ENCODE results near the gene KCNMA1.

KCNMA1 gene

GRCh38 chr10:77446700-77447099, 190.9 kb downstream of the KCNMA1 start:
- TF ChIP-seq Cebpa-rat (IDR thresholded peaks at IDR 0.05) = no peak
- H3K4me1 ChIP-seq = peaks cover 0 to 12% (median 5%) of the 10 kb centered on the region in 10 experiments; a peak in 11 of 20 replicates
- no peaks in the 10 kb centered on the region for H3K36me3 ChIP-seq
- H3K27me3 ChIP-seq = no peaks in the 10 kb centered on the region
- no peak overlapping the region for H3K4me2 ChIP-seq
- peaks cover 0 to 87% (median 0%) of the 10 kb centered on the region in 11 experiments; a peak in 2 of 22 replicates for H4K20me1 ChIP-seq
- H3K27ac ChIP-seq = no peak overlapping the region
- H3K9ac ChIP-seq = no peak overlapping the region
- H3K4me3 ChIP-seq = no peak overlapping the region
- H3K9me3 ChIP-seq (replicated peaks in 1 of 11) = no peaks in the 10 kb centered on the region; a peak in 1 of 22 replicates

DNA sequence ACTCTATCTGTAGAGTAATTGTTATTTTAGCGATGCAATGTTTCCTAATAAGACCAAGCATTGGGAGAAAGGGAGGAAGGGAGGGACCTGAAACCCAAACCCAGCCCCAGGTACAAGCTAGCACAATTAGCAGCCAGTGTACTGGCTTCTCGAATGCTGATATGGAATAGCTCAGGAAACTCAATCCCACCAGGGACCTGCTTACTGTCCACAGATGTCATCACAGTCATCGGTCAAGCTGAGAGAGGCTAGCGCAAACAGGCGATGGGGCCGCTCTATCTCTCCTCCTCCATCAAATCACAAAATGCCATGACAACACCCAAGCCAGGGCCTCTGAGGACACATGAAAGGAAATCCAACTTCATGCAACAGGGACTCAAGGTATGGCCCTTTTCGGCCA, 192.1 kb downstream of the KCNMA1 start:
- H3K9me3 ChIP-seq (replicated peaks in 1 of 11) = no peaks in the 10 kb centered on the region
- no peaks in the 10 kb centered on the region for H3K36me3 ChIP-seq
- peaks cover 0 to 14% (median 9%) of the 10 kb centered on the region in 10 experiments; a peak in 11 of 20 replicates for H3K4me1 ChIP-seq
- H3K9ac ChIP-seq = no peak overlapping the region
- no peak for TF ChIP-seq Cebpa-rat (IDR thresholded peaks at IDR 0.05)
- no peak overlapping the region for H3K27ac ChIP-seq
- H3K4me3 ChIP-seq = no peak overlapping the region
- H4K20me1 ChIP-seq = peaks cover 0 to 87% (median 0%) of the 10 kb centered on the region in 11 experiments; a peak in 2 of 22 replicates
- H3K27me3 ChIP-seq = no peaks in the 10 kb centered on the region
- no peak overlapping the region for H3K4me2 ChIP-seq

DNA sequence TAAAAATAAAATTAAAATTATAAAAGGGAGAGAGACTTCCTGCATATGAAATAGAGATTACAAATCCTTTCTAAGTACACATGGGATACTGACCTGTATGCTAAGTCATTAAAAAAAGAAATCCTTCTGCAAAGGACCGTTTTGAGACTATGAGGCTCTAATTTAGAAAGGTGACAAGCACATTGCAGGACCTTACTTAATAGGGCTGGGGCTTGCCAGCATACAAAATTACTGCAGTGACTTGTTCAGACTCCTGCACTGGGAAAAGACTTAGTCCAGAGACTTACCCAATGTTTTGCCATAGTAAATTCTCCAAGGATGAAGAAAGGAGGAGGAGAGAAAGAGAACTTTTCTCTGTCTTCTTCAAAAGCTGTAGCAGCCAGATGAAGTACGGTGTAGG, 193.6 kb downstream of the KCNMA1 start:
- H3K4me1 ChIP-seq = peaks cover 0 to 14% (median 9%) of the 10 kb centered on the region in 10 experiments; a peak in 11 of 20 replicates
- H4K20me1 ChIP-seq = peaks cover 0 to 94% (median 0%) of the 10 kb centered on the region in 11 experiments; a peak in 2 of 22 replicates
- TF ChIP-seq Cebpa-rat (IDR thresholded peaks at IDR 0.05) = no peak
- no peak overlapping the region for H3K4me3 ChIP-seq
- H3K9me3 ChIP-seq (replicated peaks in 1 of 11) = no peaks in the 10 kb centered on the region
- H3K27ac ChIP-seq = no peak overlapping the region
- H3K36me3 ChIP-seq = no peaks in the 10 kb centered on the region
- no peaks in the 10 kb centered on the region for H3K27me3 ChIP-seq
- H3K4me2 ChIP-seq = no peak overlapping the region
- no peak overlapping the region for H3K9ac ChIP-seq

GRCh38 chr10:77442699-77443189, 194.9 kb downstream of the KCNMA1 start:
- H3K4me2 ChIP-seq = 0 out of 22 replicates have a peak overlapping the region, but pooled peaks of 1 of the 11 experiments have one; percentile 68
- no peak overlapping the region for H3K27ac ChIP-seq
- no peak overlapping the region for H3K4me3 ChIP-seq
- H3K36me3 ChIP-seq = no peaks in the 10 kb centered on the region
- H4K20me1 ChIP-seq = peaks cover 0 to 85% (median 0%) of the 10 kb centered on the region in 11 experiments; a peak in 2 of 22 replicates
- no peak for TF ChIP-seq Cebpa-rat (IDR thresholded peaks at IDR 0.05)
- H3K4me1 ChIP-seq = peaks cover 0 to 14% (median 9%) of the 10 kb centered on the region in 10 experiments; a peak in 11 of 20 replicates
- H3K9me3 ChIP-seq (replicated peaks in 1 of 11) = no peaks in the 10 kb centered on the region
- no peaks in the 10 kb centered on the region for H3K27me3 ChIP-seq
- H3K9ac ChIP-seq = no peak overlapping the region

DNA sequence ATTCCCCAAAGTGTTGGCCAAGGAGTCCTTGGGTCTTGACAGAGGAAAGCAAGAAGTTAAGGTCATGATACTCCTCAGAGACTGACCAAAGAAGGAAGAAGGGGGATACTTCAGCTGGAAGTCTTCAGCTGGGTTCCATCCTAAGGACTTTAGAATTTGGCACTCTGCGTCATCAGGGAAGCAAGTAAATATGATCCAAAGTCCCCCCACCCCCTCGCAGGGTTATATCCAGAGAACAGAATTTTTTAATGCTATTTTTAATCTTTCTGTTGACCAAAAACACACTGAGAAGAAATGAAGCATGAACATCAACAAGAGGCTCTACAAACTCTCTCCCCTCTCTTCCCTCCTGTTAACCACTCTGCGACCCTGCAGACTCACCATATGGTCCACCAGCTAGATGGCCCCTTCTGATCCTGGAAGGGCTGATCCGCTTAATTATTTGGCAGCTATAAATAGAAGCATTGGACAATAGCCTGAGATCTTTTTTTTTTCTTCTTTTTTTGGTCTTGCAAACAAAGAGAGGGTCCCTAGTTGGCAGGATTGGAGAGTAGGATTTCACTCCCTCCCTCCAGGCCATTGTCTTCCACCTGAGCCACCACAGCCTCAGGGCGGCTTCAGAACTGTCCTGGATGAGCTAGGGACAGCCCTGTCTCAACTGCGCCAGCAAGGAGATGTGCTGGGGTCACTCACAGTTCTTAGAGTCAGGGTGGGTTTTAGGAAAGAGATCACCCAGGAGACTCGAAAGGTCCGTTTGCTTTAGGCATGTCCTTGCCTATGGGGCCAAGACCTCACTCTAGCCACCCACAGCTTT, 196.0 kb downstream of the KCNMA1 start:
- no peak for TF ChIP-seq Cebpa-rat (IDR thresholded peaks at IDR 0.05)
- peak overlapping the region in 8 of 11 experiments; percentile 22 to 73 (median 45); a peak in 15 of 22 replicates for H3K4me2 ChIP-seq
- H3K36me3 ChIP-seq = no peaks in the 10 kb centered on the region
- no peak overlapping the region for H3K4me3 ChIP-seq
- H3K27me3 ChIP-seq = no peaks in the 10 kb centered on the region; a peak in 2 of 22 replicates
- no peak overlapping the region for H3K27ac ChIP-seq
- H4K20me1 ChIP-seq = peaks cover 0 to 88% (median 0%) of the 10 kb centered on the region in 11 experiments; a peak in 2 of 22 replicates
- H3K9ac ChIP-seq = no peak overlapping the region
- H3K9me3 ChIP-seq (replicated peaks in 1 of 11) = no peaks in the 10 kb centered on the region
- H3K4me1 ChIP-seq = peaks cover 0 to 14% (median 9%) of the 10 kb centered on the region in 10 experiments; a peak in 11 of 20 replicates

DNA sequence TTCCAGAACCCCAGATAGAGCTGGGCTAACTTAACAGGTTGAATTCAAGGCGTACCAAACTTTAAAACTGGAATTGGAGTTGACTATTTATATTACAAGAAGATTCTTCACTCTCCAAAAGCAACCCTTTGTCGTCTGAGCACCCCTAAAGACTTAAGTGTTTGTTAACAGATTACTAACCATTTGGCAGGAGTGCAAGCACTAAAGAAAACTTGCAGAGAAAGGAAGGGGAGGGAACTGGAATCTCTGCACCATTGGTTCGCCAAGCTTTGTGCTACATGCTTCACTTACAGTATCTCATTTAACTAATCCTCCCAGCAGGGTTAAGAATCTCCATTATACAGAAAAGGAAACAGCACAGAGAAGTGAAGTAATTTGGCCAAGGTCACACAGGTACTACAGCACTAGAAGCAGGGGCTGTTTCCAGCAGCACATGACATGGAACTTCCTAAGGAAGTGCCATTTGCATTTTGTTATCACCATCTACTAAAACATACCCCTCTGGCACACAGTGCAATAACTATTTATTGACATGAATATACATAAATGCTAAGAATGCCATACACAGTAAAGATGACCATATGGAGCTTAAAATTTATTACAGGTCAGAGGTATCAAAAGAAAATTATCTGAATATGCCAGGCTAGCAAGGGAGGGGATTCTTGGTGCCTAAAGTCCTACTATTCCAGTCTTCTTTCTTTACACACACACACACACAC, 201.2 kb downstream of the KCNMA1 start:
- Histone ChIP-seq H3K27ac (no peak overlapping the region), H3K27me3 (peaks cover 0 to 41% (median 29%) of the 10 kb centered on the region in 11 experiments; a peak in 16 of 22 replicates)
- no peak for TF ChIP-seq Cebpa-rat (IDR thresholded peaks at IDR 0.05)

DNA sequence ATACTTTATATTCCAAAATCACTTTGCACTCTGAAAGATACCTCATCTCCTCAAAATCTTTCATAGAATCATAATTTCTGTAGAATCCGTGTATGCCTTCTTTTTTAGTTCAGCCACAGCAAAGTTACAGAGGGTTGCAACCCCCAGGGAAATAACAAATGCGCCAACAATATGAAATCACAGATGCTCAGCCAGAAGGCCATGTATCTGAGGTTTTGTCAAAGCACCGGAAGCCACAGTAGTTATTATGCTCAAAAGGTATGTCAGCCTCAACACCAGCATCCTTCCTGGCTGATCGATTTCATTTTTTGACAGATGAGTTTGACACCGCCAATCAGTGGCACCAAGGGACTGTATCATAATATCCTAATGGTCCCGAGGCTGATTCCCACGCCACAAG, 204.1 kb downstream of the KCNMA1 start:
- Histone ChIP-seq H3K27me3 (peaks cover 0 to 48% (median 29%) of the 10 kb centered on the region in 11 experiments; a peak in 16 of 22 replicates), H3K4me1 (peaks cover 0 to 19% (median 14%) of the 10 kb centered on the region in 10 experiments; a peak in 14 of 20 replicates), H3K4me2 (peak overlapping the region in 8 of 11 experiments; percentile 10 to 65 (median 56); a peak in 17 of 22 replicates), H3K4me3 (no peak overlapping the region), H3K27ac (no peak overlapping the region), H3K36me3 (no peaks in the 10 kb centered on the region), H4K20me1 (peaks cover 0 to 96% (median 0%) of the 10 kb centered on the region in 11 experiments; a peak in 3 of 22 replicates), H3K9ac (no peak overlapping the region), H3K9me3 (replicated peaks in 1 of 11) (no peaks in the 10 kb centered on the region)
- TF ChIP-seq Cebpa-rat (IDR thresholded peaks at IDR 0.05) = no peak

More for the DNA sequence above, 201.2 kb downstream of the KCNMA1 start:
- no peak overlapping the region for H3K4me3 ChIP-seq
- no peak overlapping the region for H3K4me2 ChIP-seq
- peaks cover 0 to 90% (median 0%) of the 10 kb centered on the region in 11 experiments; a peak in 3 of 22 replicates for H4K20me1 ChIP-seq
- H3K9me3 ChIP-seq (replicated peaks in 1 of 11) = no peaks in the 10 kb centered on the region
- H3K4me1 ChIP-seq = peaks cover 0 to 24% (median 16%) of the 10 kb centered on the region in 10 experiments; a peak in 14 of 20 replicates
- H3K9ac ChIP-seq = no peak overlapping the region
- no peaks in the 10 kb centered on the region for H3K36me3 ChIP-seq

GRCh38 chr10:77431980-77432797, 205.4 kb downstream of the KCNMA1 start:
- peaks cover 0 to 96% (median 0%) of the 10 kb centered on the region in 11 experiments; a peak in 4 of 22 replicates for H4K20me1 ChIP-seq

More at GRCh38 chr10:77431980-77432797, 205.4 kb downstream of the KCNMA1 start:
- no peak overlapping the region for H3K9ac ChIP-seq
- H3K4me1 ChIP-seq = peaks cover 0 to 19% (median 14%) of the 10 kb centered on the region in 10 experiments; a peak in 14 of 20 replicates
- H3K36me3 ChIP-seq = no peaks in the 10 kb centered on the region
- H3K27ac ChIP-seq = no peak overlapping the region
- H3K27me3 ChIP-seq = peaks cover 0 to 48% (median 29%) of the 10 kb centered on the region in 11 experiments; a peak in 16 of 22 replicates
- no peaks in the 10 kb centered on the region for H3K9me3 ChIP-seq (replicated peaks in 1 of 11)
- H3K4me3 ChIP-seq = no peak overlapping the region
- no peak for TF ChIP-seq Cebpa-rat (IDR thresholded peaks at IDR 0.05)
- H3K4me2 ChIP-seq = peak overlapping the region in 1 of 11 experiments; percentile 55; a peak in 2 of 22 replicates

Data from BLaER1 treated with 17β-estradiol and CSF1 and Interleukin-3, amounts not matched to agents 10 nM and 100 nM (cell line).